ENCODE measurements around the gene CKAP2L. TPM values are rescaled to one million over a fixed set of nuclear protein-coding genes. Genes with fewer than 3 reads are reported as not detected.

The CKAP2L gene
- total and polyA plus RNA-seq, 2 experiments from 2014 or later, result 16.2 to 30.2 TPM

- H3K9me2 ChIP-seq (ENCODE audit: insufficient read depth), result 0 out of 2 replicates have a peak, but pooled peaks cover 4% of the 10 kb centered on the region
- no peaks in the 10 kb centered on the region for H3K4me1 ChIP-seq (ENCODE audit: insufficient read depth)
- no peak overlapping the region for H3K27ac ChIP-seq (ENCODE audit: low read depth)
- H4K20me1 ChIP-seq (replicated peaks; ENCODE audit: insufficient read depth), result no peaks in the 10 kb centered on the region
- H3K79me2 ChIP-seq (replicated peaks; ENCODE audit: insufficient read depth), result no peaks in the 10 kb centered on the region
- TF ChIP-seq EZH2phosphoT487 (IDR thresholded peaks at IDR 0.05; ENCODE audit: unreplicated experiment), result no peak
- TF ChIP-seq EZH2 (IDR thresholded peaks at IDR 0.05; ENCODE audit: low read depth, unreplicated experiment), result no peak
- no peak for TF ChIP-seq ZNF114 (CRISPR knock-in tag; IDR thresholded peaks at IDR 0.05)
- TF ChIP-seq STAT1 (IDR thresholded peaks at IDR 0.05; ENCODE audit: unreplicated experiment), result no peak
- no peak for TF ChIP-seq ZNF331 (CRISPR knock-in tag; IDR thresholded peaks at IDR 0.05; ENCODE audit: low read depth)
- TF ChIP-seq ZNF462 (CRISPR knock-in tag; IDR thresholded peaks at IDR 0.05), result no peak
- no peak for TF ChIP-seq CREB1 (CRISPR knock-in tag; IDR thresholded peaks at IDR 0.05; ENCODE audit: low read depth)
- no peak for TF ChIP-seq CTCF (conservative IDR thresholded peaks at IDR 0.05; ENCODE audit: low read depth in 2 of 2)
- TF ChIP-seq NANOG (IDR thresholded peaks at IDR 0.05; ENCODE audit: borderline replicate concordance), result no peak
- no peak for TF ChIP-seq JUNB (IDR thresholded peaks at IDR 0.05; ENCODE audit: unreplicated experiment)
- no peak for TF ChIP-seq POLR2AphosphoS5 (IDR thresholded peaks at IDR 0.05; ENCODE audit: low read depth)
- H3K27me3 Mint-ChIP-seq (ENCODE audit: insufficient read depth, low read depth, poor library complexity), result peaks cover 2% of the 10 kb centered on the region
- H2AFZ ChIP-seq, result no peak overlapping the region
- ATAC-seq, result no peak
- no peaks in the 10 kb centered on the region for H3K36me3 Mint-ChIP-seq (ENCODE audit: low read depth)
- no peaks in the 10 kb centered on the region for H3F3A ChIP-seq (replicated peaks; ENCODE audit: low read depth)
- H3K4me1 Mint-ChIP-seq, result peaks cover 3% of the 10 kb centered on the region; the same call in 1 of the 3 replicates
- H3K36me3 ChIP-seq (ENCODE audit: insufficient read depth), result no peaks in the 10 kb centered on the region
- no peaks in the 10 kb centered on the region; the same call in 2 of the 3 replicates for H3K9me3 Mint-ChIP-seq
- no peak overlapping the region for H3K4me3 Mint-ChIP-seq
- no peak overlapping the region for H3K4me3 ChIP-seq
- no peak overlapping the region for H3K4me2 ChIP-seq
- no peak for DNase-seq (ENCODE audit: low spot score)
- no peaks in the 10 kb centered on the region for H3K27me3 ChIP-seq (ENCODE audit: insufficient read depth)
- no peak overlapping the region for H3K27ac Mint-ChIP-seq
Observed at GRCh38 chr2:112713585-112713925, 50.9 kb downstream of the CKAP2L start.

All from GM23338 (cell line).